Stimulated activated naive CD8-positive, alpha-beta T cell treated with anti-CD3 and anti-CD28 coated beads, Interleukin-15, amount 100 ng/mL, for 72 hours (primary cell): ENCODE data around the gene VASH2.
"Not testable (repeated sequence)": the region's sequence is repeated elsewhere in the genome, so short reads cannot be mapped to it uniquely, and the experiment has no call there.

ENCODE experiments used
- ATAC-seq: fragments of 150-1000 bp; cut with Tn5 transposase; 2 replicates; pipeline ENCODE4 v1.10.0; 2021; ENCODE audit warnings: mild to moderate bottlenecking, moderate library complexity
- DNase-seq, 2 donors: peaks; one replicate each; pipeline ENCODE4 v3.0.0; 2021 to 2022
- H3K27ac Mint-ChIP-seq, 2 donors: one replicate each; pipeline ENCODE4 v1.8.0; 2022; ENCODE audit warnings: mild to moderate bottlenecking in 2 of 2, mixed read lengths in 2 of 2, moderate library complexity in 2 of 2
- H3K27me3 Mint-ChIP-seq: one replicate; pipeline ENCODE4 v1.8.0; 2022; ENCODE audit warnings: mixed read lengths
- H3K4me1 Mint-ChIP-seq: one replicate; pipeline ENCODE4 v1.8.0; 2022; ENCODE audit warnings: mild to moderate bottlenecking, mixed read lengths
- H3K4me3 Mint-ChIP-seq, 2 donors: one replicate each; pipeline ENCODE4 v1.8.0; 2022; ENCODE audit warnings: mild to moderate bottlenecking in 2 of 2, mixed read lengths in 2 of 2, moderate library complexity in 1 of 2
- H3K9me3 Mint-ChIP-seq, 2 donors: one replicate each; pipeline ENCODE4 v1.8.0; 2022; ENCODE audit warnings: mixed read lengths in 2 of 2

The VASH2 gene

GRCh38 chr1:212962509-212962908, 12.2 kb downstream of the VASH2 start:
- ATAC-seq (no peak), DNase-seq (no peak)
- Mint-ChIP-seq H3K27me3 (peaks cover 43% of the 10 kb centered on the region), H3K27ac (no peak overlapping the region), H3K4me1 (no peaks in the 10 kb centered on the region), H3K9me3 (no peaks in the 10 kb centered on the region), H3K4me3 (no peak overlapping the region)

- DNase-seq = no peak
- Mint-ChIP-seq H3K9me3 (no peaks in the 10 kb centered on the region), H3K4me3 (no peak overlapping the region), H3K4me1 (peaks cover 11% of the 10 kb centered on the region), H3K27ac (no peak overlapping the region), H3K27me3 (peaks cover 47% of the 10 kb centered on the region)
- no peak for ATAC-seq
These were observed 13.8 kb downstream of the VASH2 start for GRCh38 chr1:212964102-212964501.

GRCh38 chr1:212964993-212965392, 14.7 kb downstream of the VASH2 start:
- Mint-ChIP-seq H3K27me3 (peaks cover 54% of the 10 kb centered on the region), H3K4me1 (peaks cover 11% of the 10 kb centered on the region)
- not testable (repeated sequence) for H3K27ac Mint-ChIP-seq, H3K9me3 Mint-ChIP-seq, DNase-seq, H3K4me3 Mint-ChIP-seq, ATAC-seq

GRCh38 chr1:212966616-212967015, 16.3 kb downstream of the VASH2 start:
- DNase-seq = no peak
- H3K9me3 Mint-ChIP-seq = no peaks in the 10 kb centered on the region
- no peak for ATAC-seq
- H3K4me3 Mint-ChIP-seq = no peak overlapping the region
- H3K4me1 Mint-ChIP-seq = peaks cover 11% of the 10 kb centered on the region
- peaks cover 56% of the 10 kb centered on the region for H3K27me3 Mint-ChIP-seq
- no peak overlapping the region for H3K27ac Mint-ChIP-seq

GRCh38 chr1:212967801-212968200, 17.5 kb downstream of the VASH2 start:
- DNase-seq (no peak), ATAC-seq (peak; percentile 74)
- Mint-ChIP-seq H3K4me1 (peaks cover 11% of the 10 kb centered on the region), H3K27me3 (peaks cover 50% of the 10 kb centered on the region), H3K4me3 (no peak overlapping the region), H3K27ac (peak overlapping the region in 1 of 2 donors; percentile 3), H3K9me3 (no peaks in the 10 kb centered on the region)

GRCh38 chr1:212968368-212968863, 18.1 kb downstream of the VASH2 start:
- ATAC-seq (no peak), DNase-seq (no peak)
- H3K27me3 Mint-ChIP-seq = peaks cover 44% of the 10 kb centered on the region
- H3K27ac Mint-ChIP-seq = no peak overlapping the region
- H3K9me3 Mint-ChIP-seq = no peaks in the 10 kb centered on the region
- H3K4me3 Mint-ChIP-seq = no peak overlapping the region
- H3K4me1 Mint-ChIP-seq = peaks cover 11% of the 10 kb centered on the region

GRCh38 chr1:212970085-212970484, 19.7 kb downstream of the VASH2 start:
- Mint-ChIP-seq H3K4me1 (peaks cover 11% of the 10 kb centered on the region), H3K9me3 (no peaks in the 10 kb centered on the region), H3K27me3 (peaks cover 43% of the 10 kb centered on the region), H3K27ac (no peak overlapping the region), H3K4me3 (no peak overlapping the region)
- ATAC-seq (no peak), DNase-seq (no peak)

- H3K27ac Mint-ChIP-seq = no peak overlapping the region
- no peak for DNase-seq
- no peak overlapping the region for H3K4me3 Mint-ChIP-seq
- no peak for ATAC-seq
- H3K27me3 Mint-ChIP-seq = peaks cover 32% of the 10 kb centered on the region
- peaks cover 11% of the 10 kb centered on the region for H3K4me1 Mint-ChIP-seq
- H3K9me3 Mint-ChIP-seq = no peaks in the 10 kb centered on the region
These were observed 21.0 kb downstream of the VASH2 start for GRCh38 chr1:212971312-212971711.

GRCh38 chr1:212973426-212973825, 23.1 kb downstream of the VASH2 start:
- Mint-ChIP-seq H3K27me3 (peaks cover 11% of the 10 kb centered on the region), H3K27ac (no peak overlapping the region)

GRCh38 chr1:212973899-212974298, 23.6 kb downstream of the VASH2 start:
- Mint-ChIP-seq H3K4me3 (no peak overlapping the region), H3K27ac (no peak overlapping the region), H3K9me3 (no peaks in the 10 kb centered on the region), H3K27me3 (peaks cover 10% of the 10 kb centered on the region), H3K4me1 (no peaks in the 10 kb centered on the region)
- DNase-seq (no peak), ATAC-seq (no peak)

More at GRCh38 chr1:212973426-212973825, 23.1 kb downstream of the VASH2 start:
- no peak overlapping the region for H3K4me3 Mint-ChIP-seq
- no peak for ATAC-seq
- no peaks in the 10 kb centered on the region for H3K9me3 Mint-ChIP-seq
- DNase-seq = no peak
- peaks cover 2% of the 10 kb centered on the region for H3K4me1 Mint-ChIP-seq

GRCh38 chr1:212974711-212975110, 24.4 kb downstream of the VASH2 start:
- no peak for DNase-seq
- no peak overlapping the region for H3K27ac Mint-ChIP-seq
- H3K27me3 Mint-ChIP-seq = peaks cover 5% of the 10 kb centered on the region
- H3K4me1 Mint-ChIP-seq = no peaks in the 10 kb centered on the region
- H3K9me3 Mint-ChIP-seq = no peaks in the 10 kb centered on the region
- H3K4me3 Mint-ChIP-seq = no peak overlapping the region
- no peak for ATAC-seq

GRCh38 chr1:212975111-212975918, 25.0 kb downstream of the VASH2 start:
- H3K27ac Mint-ChIP-seq = peak overlapping the region in 1 of 2 donors; percentile 48

GRCh38 chr1:212976586-212976985, 26.2 kb downstream of the VASH2 start:
- Mint-ChIP-seq H3K4me1 (peaks cover 4% of the 10 kb centered on the region), H3K27me3 (no peaks in the 10 kb centered on the region), H3K27ac (no peak overlapping the region), H3K4me3 (no peak overlapping the region), H3K9me3 (no peaks in the 10 kb centered on the region)
- ATAC-seq (no peak), DNase-seq (no peak)

More at GRCh38 chr1:212975111-212975918, 25.0 kb downstream of the VASH2 start:
- Mint-ChIP-seq H3K4me1 (no peaks in the 10 kb centered on the region), H3K27me3 (no peaks in the 10 kb centered on the region), H3K4me3 (no peak overlapping the region), H3K9me3 (no peaks in the 10 kb centered on the region)
- DNase-seq (no peak), ATAC-seq (no peak)

GRCh38 chr1:212977781-212978645, 27.7 kb downstream of the VASH2 start:
- Mint-ChIP-seq H3K9me3 (no peaks in the 10 kb centered on the region), H3K27me3 (no peaks in the 10 kb centered on the region), H3K4me3 (no peak overlapping the region), H3K4me1 (peaks cover 7% of the 10 kb centered on the region), H3K27ac (no peak overlapping the region)
- ATAC-seq = no peak
- DNase-seq = no peak

GRCh38 chr1:212979340-212980122, 29.2 kb downstream of the VASH2 start:
- Mint-ChIP-seq H3K27me3 (no peaks in the 10 kb centered on the region), H3K27ac (no peak overlapping the region), H3K4me3 (no peak overlapping the region), H3K9me3 (no peaks in the 10 kb centered on the region), H3K4me1 (peaks cover 7% of the 10 kb centered on the region)
- no peak for ATAC-seq
- DNase-seq = no peak
